D721Med (cell line): ENCODE results near the gene PITPNM1.

Experiments
- DNase-seq: peaks from one replicate; pipeline ENCODE4 v3.0.0; 2011; ENCODE audit warnings: low spot score; ENCODE audit not compliant: insufficient read length
- FAIRE-seq: peaks from 2 replicates; lab custom pipeline; 2011; peaks lifted over from hg19 to GRCh38; lab: Jason Lieb, UNC
- TF ChIP-seq, protein P1 (sequence below): IDR thresholded peaks from 2 replicates; pipeline ENCODE4 v1.5.1; 2012; ENCODE audit warnings: mild to moderate bottlenecking, control low read depth; ENCODE audit not compliant: insufficient read depth; ENCODE audit errors: missing control alignments

Gene PITPNM1

DNA sequence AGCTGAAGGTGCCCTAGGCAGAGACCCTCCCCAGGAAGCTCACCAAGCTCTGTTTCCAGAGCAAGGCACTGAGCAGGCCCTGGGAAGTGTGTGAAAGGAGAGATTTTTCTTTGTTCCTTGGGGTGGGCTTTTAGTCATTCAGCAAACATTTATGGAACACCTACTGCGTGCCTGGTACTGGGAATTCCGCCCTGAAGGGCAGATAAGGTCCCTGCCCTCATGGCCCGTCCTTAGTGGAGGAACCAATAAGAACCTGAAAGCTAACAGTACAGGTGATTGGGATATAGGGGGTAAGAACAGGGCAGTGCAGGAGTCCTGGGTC is 40.0 kb downstream of the PITPNM1 start:
- TF ChIP-seq, protein P1, sequence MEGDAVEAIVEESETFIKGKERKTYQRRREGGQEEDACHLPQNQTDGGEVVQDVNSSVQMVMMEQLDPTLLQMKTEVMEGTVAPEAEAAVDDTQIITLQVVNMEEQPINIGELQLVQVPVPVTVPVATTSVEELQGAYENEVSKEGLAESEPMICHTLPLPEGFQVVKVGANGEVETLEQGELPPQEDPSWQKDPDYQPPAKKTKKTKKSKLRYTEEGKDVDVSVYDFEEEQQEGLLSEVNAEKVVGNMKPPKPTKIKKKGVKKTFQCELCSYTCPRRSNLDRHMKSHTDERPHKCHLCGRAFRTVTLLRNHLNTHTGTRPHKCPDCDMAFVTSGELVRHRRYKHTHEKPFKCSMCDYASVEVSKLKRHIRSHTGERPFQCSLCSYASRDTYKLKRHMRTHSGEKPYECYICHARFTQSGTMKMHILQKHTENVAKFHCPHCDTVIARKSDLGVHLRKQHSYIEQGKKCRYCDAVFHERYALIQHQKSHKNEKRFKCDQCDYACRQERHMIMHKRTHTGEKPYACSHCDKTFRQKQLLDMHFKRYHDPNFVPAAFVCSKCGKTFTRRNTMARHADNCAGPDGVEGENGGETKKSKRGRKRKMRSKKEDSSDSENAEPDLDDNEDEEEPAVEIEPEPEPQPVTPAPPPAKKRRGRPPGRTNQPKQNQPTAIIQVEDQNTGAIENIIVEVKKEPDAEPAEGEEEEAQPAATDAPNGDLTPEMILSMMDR: no peak
- DNase-seq: no peak
- no peak for FAIRE-seq

DNA sequence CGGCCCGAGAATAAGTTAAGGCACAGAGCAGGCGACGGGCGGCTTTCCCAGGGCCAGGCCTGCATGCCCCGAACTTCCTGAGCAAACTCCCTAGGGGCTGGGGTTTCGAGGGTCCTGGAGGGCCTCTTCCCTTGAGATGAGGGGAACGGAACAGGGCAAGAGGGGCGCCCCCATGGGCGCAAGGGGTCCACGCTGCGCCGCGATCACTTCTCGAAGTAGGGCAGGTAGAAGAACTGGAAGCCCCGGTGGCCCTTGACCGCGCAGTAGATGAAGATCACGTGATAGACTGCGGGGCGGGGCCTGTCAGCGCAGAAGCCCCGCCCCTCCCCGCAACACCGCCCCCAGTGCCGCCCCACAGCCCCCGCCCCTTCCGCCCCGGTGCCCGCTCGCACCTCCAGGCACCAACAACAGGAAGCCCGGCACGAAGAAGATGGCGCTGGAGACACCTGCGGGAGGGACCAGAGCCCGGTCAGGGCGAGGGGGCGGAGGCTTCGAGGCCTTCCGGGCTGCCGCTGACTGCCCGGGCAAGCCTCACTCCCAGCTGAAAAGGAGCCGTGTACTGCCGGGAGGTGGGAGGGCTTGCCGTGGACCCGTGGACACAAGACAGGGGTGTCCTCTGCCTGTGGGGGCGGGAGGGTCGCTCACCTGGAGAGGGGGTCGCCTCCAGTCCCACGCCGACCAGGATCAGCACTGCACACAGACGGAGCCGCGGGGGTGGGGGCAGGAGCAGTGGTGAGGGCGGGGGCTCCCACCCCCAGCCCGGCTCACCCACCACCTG is 40.6 kb downstream of the PITPNM1 start:
- DNase-seq: no peak
- FAIRE-seq: no peak
- TF ChIP-seq, protein P1: no peak

DNA sequence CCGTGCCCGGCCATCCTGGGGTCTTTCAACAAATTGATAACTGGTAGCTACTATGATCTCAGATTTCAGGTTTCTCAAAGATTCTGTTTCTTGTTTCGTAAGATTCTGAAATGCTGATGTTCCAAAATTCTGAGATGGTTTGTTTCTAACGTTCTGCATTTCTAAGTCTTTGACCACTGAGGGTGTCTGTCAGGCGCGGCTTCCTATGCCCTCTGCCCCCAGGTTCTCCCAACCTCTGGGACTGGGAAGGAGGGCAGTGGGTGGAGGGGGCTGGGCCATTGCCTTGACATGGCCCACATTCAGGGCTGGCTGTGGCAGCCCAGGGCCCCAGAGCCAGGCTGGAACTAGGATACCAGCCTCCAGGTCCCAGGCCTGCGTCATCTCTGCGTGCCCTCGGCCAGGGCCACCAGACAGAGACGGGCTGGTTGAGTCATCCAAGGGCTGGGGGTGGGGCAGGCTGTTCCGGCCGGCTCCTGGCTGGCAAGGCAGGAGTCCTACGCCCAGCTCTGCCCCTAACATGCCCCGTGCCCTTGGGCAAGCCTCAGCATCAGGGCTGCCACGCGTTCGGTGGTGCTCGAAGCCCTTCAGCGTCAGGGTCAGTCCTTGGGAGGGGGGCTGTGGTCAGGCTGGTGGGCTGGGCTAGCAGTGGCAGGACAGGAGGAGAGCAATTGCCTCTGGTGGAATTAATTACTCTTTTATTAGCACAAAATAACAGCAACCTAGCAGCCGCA is 41.3 kb downstream of the PITPNM1 start:
- no peak for FAIRE-seq
- no peak for DNase-seq
- TF ChIP-seq, protein P1: no peak

DNA sequence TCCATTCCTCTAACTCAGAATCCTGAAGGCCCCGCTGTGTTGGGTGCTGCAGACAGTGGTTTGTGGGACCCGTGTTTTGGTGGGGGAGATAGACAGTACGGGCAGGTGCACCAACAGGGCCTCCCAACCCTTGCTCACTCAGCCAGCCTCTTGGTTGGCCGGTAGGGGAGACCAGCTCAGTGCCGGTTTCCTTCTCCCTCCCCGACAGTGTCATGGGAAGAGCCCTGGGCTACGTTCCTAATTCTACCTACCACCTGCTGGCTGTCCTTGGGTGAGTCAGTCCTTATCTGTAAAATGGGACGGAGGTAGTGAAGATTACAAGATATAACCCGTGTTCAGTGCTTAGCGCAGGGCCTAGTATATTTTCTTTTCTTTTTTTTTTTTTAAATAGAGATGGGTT is 42.0 kb downstream of the PITPNM1 start:
- FAIRE-seq: no peak
- TF ChIP-seq, protein P1: no peak
- no peak for DNase-seq

DNA sequence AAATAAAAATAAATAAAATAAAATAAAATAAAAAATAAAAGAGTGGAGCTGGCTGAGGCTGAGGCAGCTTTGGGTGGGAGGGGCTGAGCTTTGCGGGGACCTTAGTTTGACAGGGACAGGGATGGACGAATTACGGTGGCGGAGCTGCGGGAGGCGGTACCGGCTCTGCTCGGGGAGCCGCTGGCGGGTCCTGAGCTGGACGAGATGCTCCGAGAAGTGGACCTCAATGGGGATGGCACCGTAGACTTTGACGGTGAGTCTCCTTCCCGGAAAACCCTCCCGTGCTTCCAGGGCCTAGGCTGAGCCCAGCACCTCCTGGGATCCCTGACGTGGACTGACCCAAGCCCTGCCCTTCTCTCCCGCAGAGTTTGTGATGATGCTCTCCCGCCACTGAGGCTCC is 46.9 kb downstream of the PITPNM1 start:
- FAIRE-seq (no peak), DNase-seq (no peak)
- TF ChIP-seq, protein P1: no peak

DNA sequence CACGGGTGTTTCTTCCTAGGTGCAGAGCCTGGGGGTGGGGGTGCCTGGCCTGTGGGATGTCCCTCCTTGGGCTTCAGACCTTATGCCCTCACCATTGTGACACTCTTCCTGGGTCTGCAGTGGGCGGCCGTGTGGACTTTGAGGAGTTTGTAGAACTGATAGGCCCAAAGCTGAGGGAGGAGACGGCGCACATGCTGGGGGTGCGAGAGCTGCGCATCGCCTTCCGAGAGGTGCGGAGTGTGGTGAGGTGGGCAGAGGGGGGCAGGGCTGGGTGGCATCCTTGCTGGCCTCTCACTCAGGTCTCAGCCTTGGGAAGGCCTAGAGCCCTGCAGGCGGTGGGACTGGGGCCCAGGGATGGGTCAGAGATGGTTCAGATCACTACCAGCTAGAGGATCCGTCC is 47.7 kb downstream of the PITPNM1 start:
- TF ChIP-seq, protein P1: no peak
- no peak for FAIRE-seq

More for the DNA sequence above, 47.7 kb downstream of the PITPNM1 start:
- DNase-seq: no peak
